Loucy (cell line): ENCODE data around the gene CIB4.

Experiments
- H2AFZ ChIP-seq: fragments of 200-600 bp; sonication (generic); 2 replicates; pipeline ENCODE4 v1.6.0; 2016; ENCODE audit warnings: antibody characterized with exemption, mild to moderate bottlenecking, low read length, moderate library complexity
- H3F3A ChIP-seq: fragments of 200-600 bp; 2 replicates; pipeline ENCODE4 v1.6.0; 2016; ENCODE audit warnings: antibody characterized with exemption, low read depth, mild to moderate bottlenecking
- H3K27me3 ChIP-seq: fragments of 200-600 bp; sonication (generic); 2 replicates; pipeline ENCODE4 v1.6.1; 2014; ENCODE audit warnings: low read length, mild to moderate bottlenecking; ENCODE audit not compliant: insufficient read depth, poor library complexity, severe bottlenecking
- H3K36me3 ChIP-seq: fragments of 200-600 bp; sonication (generic); 2 replicates; pipeline ENCODE4 v1.6.1; 2016; ENCODE audit warnings: low read length; ENCODE audit not compliant: insufficient read depth
- H3K4me1 ChIP-seq: fragments of 200-600 bp; sonication (generic); 2 replicates; pipeline ENCODE4 v1.5.1; 2014; ENCODE audit warnings: low read length, mild to moderate bottlenecking; ENCODE audit not compliant: insufficient read depth, poor library complexity, severe bottlenecking
- H3K4me2 ChIP-seq: fragments of 200-600 bp; sonication (generic); 2 replicates; pipeline ENCODE4 v1.6.0; 2014; ENCODE audit warnings: antibody characterized with exemption, low read length, low read depth, mild to moderate bottlenecking; ENCODE audit not compliant: poor library complexity, severe bottlenecking
- H3K4me3 ChIP-seq: fragments of 200-600 bp; sonication (generic); 2 replicates; pipeline ENCODE4 v1.5.1; 2014; ENCODE audit warnings: low read length, mild to moderate bottlenecking, mixed read lengths; ENCODE audit not compliant: poor library complexity, severe bottlenecking
- H3K79me2 ChIP-seq: fragments of 200-600 bp; sonication (generic); 2 replicates; pipeline ENCODE4 v1.6.1; 2014; ENCODE audit warnings: low read length; ENCODE audit not compliant: insufficient read depth
- H3K9ac ChIP-seq: fragments of 200-600 bp; sonication (generic); 2 replicates; pipeline ENCODE4 v1.6.0; 2014; ENCODE audit warnings: mild to moderate bottlenecking, low read depth, low read length, moderate library complexity; ENCODE audit not compliant: poor library complexity, severe bottlenecking
- H3K9me2 ChIP-seq: fragments of 200-600 bp; sonication (generic); replicated peaks from 2 replicates; pipeline ENCODE4 v1.6.1; 2016; ENCODE audit warnings: low read depth, low read length, mixed read lengths
- H3K9me3 ChIP-seq: fragments of 200-600 bp; sonication (generic); 2 replicates; pipeline ENCODE4 v1.6.1; 2014; ENCODE audit warnings: mild to moderate bottlenecking, antibody characterized with exemption, low read length, low read depth; ENCODE audit not compliant: insufficient read depth
- H4K20me1 ChIP-seq: fragments of 200-600 bp; sonication (generic); 2 replicates; pipeline ENCODE4 v1.6.0; 2014; ENCODE audit warnings: antibody characterized with exemption, low read length, mild to moderate bottlenecking; ENCODE audit not compliant: insufficient read depth, poor library complexity, severe bottlenecking
- EZH2phosphoT487 ChIP-seq: fragments of 200-600 bp; IDR thresholded peaks from 2 replicates; pipeline ENCODE4 v1.6.1; 2018; ENCODE audit warnings: antibody characterized with exemption, mild to moderate bottlenecking, moderate library complexity, borderline replicate concordance
- TF ChIP-seq, protein P1 (sequence below): fragments of 200-600 bp; sonication (generic); conservative IDR thresholded peaks from 2 replicates; pipeline ENCODE4 v1.5.1; 2014; ENCODE audit warnings: mild to moderate bottlenecking, antibody characterized with exemption, low read length

CIB4 gene

DNA sequence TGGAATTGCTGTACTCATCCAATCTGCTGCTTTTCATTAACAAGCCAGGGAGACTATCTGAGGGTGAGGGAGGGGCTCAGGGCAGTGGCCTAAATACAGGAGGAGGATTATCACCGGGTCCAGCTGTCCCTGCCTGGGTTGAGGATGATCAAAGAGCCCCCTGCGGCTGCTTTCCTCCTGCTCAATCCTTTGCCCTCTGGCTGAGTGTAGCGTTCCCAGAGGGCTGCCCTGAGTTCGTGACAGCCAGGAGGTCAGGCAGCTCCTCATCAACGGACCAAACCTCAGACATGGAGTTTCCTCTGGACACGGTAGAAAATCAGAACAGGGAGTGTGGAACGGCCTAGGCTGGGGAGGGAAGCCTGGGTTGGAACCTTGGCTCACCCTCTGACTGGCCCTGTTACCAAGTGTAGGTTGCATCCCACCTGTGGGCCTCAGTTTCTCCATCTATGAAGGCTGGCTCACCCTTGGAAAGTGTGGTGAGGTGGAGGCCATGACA, 23.5 kb downstream of the CIB4 start:
- Histone ChIP-seq H4K20me1 (no peaks in the 10 kb centered on the region), H2AFZ (no peak overlapping the region), H3K36me3 (no peaks in the 10 kb centered on the region), H3F3A (no peaks in the 10 kb centered on the region), H3K4me3 (no peak overlapping the region), H3K27me3 (no peaks in the 10 kb centered on the region), H3K4me2 (no peak overlapping the region), H3K79me2 (no peaks in the 10 kb centered on the region), H3K4me1 (no peaks in the 10 kb centered on the region), H3K9me2 (no peaks in the 10 kb centered on the region), H3K9ac (no peak overlapping the region), H3K9me3 (no peaks in the 10 kb centered on the region)
- no peak for TF ChIP-seq EZH2phosphoT487
- TF ChIP-seq, protein P1, sequence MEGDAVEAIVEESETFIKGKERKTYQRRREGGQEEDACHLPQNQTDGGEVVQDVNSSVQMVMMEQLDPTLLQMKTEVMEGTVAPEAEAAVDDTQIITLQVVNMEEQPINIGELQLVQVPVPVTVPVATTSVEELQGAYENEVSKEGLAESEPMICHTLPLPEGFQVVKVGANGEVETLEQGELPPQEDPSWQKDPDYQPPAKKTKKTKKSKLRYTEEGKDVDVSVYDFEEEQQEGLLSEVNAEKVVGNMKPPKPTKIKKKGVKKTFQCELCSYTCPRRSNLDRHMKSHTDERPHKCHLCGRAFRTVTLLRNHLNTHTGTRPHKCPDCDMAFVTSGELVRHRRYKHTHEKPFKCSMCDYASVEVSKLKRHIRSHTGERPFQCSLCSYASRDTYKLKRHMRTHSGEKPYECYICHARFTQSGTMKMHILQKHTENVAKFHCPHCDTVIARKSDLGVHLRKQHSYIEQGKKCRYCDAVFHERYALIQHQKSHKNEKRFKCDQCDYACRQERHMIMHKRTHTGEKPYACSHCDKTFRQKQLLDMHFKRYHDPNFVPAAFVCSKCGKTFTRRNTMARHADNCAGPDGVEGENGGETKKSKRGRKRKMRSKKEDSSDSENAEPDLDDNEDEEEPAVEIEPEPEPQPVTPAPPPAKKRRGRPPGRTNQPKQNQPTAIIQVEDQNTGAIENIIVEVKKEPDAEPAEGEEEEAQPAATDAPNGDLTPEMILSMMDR = no peak

DNA sequence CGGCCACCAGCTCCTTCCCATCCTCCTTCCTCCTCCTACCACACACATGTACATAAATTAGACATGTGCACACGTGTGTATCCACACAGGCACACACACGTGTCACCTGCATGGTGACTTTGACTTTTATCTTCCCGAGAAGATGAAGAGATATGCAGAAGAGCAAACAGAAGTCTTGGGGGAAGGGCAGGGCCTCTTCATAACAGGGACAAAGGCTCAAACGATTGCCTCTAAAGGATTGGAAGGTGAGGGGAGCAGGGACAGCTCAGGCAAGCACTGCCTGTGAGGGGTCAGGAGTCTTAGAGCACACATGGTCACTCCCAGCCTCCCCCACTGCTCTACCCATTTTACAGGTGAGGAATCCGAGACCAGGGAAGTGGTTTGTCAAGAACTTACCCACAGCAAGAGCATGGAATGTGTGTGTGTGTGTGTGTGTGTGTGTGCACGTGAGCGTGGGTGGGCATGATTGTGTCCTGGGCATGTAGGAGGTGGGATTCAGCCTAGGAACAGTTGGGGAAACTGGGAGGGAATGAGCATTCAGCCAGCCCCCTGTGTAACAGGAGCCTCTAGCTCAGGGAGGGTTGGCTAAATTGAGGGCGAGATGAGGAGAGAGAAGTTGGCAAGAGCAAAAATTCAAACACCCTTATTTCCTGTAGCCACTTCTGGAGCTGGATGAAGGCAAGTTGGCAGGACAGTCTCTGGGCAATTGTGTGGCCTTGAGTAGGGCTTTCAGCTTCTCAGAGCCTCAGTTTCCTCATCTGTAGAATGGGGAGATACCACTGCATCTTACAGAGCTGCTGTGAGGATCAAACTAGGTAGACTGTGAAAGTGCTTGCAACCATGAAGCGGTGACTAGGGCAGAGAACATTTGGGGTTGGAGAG, 24.2 kb downstream of the CIB4 start:
- Histone ChIP-seq H3K9me3 (no peaks in the 10 kb centered on the region), H3K79me2 (no peaks in the 10 kb centered on the region), H3K36me3 (no peaks in the 10 kb centered on the region), H3K9ac (no peak overlapping the region), H3K4me1 (no peaks in the 10 kb centered on the region), H2AFZ (no peak overlapping the region), H3K9me2 (no peaks in the 10 kb centered on the region), H3F3A (no peaks in the 10 kb centered on the region), H3K4me2 (no peak overlapping the region), H3K4me3 (no peak overlapping the region), H3K27me3 (no peaks in the 10 kb centered on the region), H4K20me1 (no peaks in the 10 kb centered on the region)
- TF ChIP-seq, protein P1 = no peak
- no peak for TF ChIP-seq EZH2phosphoT487

DNA sequence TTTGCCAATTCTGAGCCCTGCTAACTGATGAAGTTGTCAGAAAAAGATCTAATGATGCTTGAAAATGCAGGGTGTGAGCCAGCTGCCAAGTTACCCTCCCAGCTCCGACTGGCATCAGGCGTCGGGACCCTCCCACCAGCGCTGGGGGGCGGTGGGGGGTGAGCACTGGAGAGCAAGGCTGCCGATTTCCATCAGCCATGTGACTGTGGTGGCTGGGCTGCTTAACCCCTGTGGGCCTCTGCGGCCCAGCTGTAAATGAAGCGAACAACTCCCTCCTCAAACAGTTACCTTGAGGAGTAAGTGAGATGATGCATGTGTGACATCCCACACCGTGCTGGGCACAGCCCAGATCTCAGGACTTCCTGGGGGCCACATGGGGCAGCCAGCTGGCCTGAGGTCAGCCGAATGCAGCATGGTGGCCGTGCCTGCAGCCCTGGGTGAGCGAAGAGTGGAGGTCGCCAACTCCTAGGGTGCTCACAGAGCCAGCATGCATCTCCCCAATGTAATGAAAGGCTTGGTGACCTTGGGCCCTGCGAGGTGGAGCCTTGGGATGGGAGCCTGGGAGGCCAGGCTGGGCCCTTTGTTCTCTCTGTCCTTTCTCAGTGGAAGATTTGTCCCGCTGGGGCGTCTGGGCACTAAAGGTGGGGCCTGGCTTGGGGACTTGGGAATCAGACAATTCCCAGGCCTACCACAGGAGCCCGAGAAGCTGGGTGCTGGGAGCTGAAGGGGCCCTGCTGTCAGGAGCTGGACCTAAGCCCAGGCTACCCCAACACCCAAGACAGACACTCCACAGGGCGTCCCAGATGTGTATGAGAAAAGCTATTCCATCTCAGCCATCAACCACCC, 25.1 kb downstream of the CIB4 start:
- no peaks in the 10 kb centered on the region for H3K4me1 ChIP-seq
- no peak overlapping the region for H3K9ac ChIP-seq

More for the DNA sequence above, 25.1 kb downstream of the CIB4 start:
- no peak overlapping the region for H3K4me3 ChIP-seq
- H3K9me2 ChIP-seq = no peaks in the 10 kb centered on the region
- H3K4me2 ChIP-seq = no peak overlapping the region
- H3F3A ChIP-seq = no peaks in the 10 kb centered on the region
- no peaks in the 10 kb centered on the region for H3K36me3 ChIP-seq
- H3K79me2 ChIP-seq = no peaks in the 10 kb centered on the region
- no peak for TF ChIP-seq EZH2phosphoT487
- TF ChIP-seq, protein P1 = no peak
- no peaks in the 10 kb centered on the region for H4K20me1 ChIP-seq
- H3K27me3 ChIP-seq = no peaks in the 10 kb centered on the region
- no peak overlapping the region for H2AFZ ChIP-seq
- H3K9me3 ChIP-seq = no peaks in the 10 kb centered on the region
